Measurements from ENCODE around the gene KRCC1.
A peak's percentile ranks its signal among the peaks of the same experiment; 100 is the strongest.
"Not testable (repeated sequence)": the region's sequence is repeated elsewhere in the genome, so short reads cannot be mapped to it uniquely, and the experiment has no call there.

The KRCC1 gene

DNA sequence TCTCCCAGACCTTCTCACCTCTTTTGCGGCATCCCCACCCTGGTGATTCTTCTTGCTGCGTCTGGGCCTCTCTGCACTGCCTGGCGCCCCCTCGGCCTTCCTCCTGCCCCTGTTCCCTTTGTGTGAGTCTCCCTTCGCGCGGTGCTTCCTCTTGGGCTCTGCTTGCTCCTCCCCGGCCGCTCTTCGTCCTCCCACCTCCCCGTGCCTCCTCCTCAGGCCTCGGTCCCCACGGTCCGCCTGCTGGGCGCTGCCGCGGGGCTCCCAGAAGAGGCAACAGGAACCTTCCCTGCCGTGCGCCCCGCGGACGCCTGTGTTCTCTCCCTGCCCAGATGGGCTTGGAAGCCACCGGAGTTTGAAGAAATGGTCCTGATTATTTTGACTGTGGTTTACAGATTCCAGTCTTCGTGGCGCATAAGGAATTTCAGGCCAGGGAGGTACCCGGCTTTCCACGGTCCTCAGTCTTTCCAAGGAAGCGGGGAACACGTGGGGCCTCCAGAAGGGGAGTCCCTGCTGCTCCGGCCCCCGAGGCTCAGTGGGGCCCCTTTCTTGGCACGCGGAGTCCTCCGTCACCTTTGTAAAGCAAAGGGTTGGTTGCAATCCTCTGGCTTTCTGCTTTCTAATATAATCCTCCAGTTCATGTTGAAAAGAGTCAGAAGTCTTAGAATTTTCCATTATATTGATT lies 52.4 kb downstream of the KRCC1 start:
- H3F3A ChIP-seq (ENCODE audit: control insufficient read depth, insufficient read depth) = no peaks in the 10 kb centered on the region
- H3K79me2 ChIP-seq (ENCODE audit: control insufficient read depth, low read length) = peaks cover 10% of the 10 kb centered on the region
- no peaks in the 10 kb centered on the region for H3K9me3 ChIP-seq (ENCODE audit: control insufficient read depth, insufficient read depth, low read length)
- peak overlapping the region; percentile 82 for H3K4me2 ChIP-seq (ENCODE audit: low read length)
- peak overlapping the region; percentile 73 for H3K4me3 ChIP-seq (ENCODE audit: low read length)
- no peaks in the 10 kb centered on the region for H3K9me2 ChIP-seq (replicated peaks; ENCODE audit: control insufficient read depth, low read length)
- H3K27ac ChIP-seq (ENCODE audit: low read depth, low read length) = peak overlapping the region; percentile 75
- TF ChIP-seq EZH2phosphoT487 (IDR thresholded peaks at IDR 0.05; ENCODE audit: borderline replicate concordance, low read length) = no peak
- TF ChIP-seq, protein P1, sequence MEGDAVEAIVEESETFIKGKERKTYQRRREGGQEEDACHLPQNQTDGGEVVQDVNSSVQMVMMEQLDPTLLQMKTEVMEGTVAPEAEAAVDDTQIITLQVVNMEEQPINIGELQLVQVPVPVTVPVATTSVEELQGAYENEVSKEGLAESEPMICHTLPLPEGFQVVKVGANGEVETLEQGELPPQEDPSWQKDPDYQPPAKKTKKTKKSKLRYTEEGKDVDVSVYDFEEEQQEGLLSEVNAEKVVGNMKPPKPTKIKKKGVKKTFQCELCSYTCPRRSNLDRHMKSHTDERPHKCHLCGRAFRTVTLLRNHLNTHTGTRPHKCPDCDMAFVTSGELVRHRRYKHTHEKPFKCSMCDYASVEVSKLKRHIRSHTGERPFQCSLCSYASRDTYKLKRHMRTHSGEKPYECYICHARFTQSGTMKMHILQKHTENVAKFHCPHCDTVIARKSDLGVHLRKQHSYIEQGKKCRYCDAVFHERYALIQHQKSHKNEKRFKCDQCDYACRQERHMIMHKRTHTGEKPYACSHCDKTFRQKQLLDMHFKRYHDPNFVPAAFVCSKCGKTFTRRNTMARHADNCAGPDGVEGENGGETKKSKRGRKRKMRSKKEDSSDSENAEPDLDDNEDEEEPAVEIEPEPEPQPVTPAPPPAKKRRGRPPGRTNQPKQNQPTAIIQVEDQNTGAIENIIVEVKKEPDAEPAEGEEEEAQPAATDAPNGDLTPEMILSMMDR (IDR thresholded peaks at IDR 0.05; ENCODE audit: low read depth, low read length, poor library complexity, severe bottlenecking) = no peak
- peaks cover 51% of the 10 kb centered on the region for H3K4me1 ChIP-seq (ENCODE audit: control insufficient read depth, low read length)
- H3K36me3 ChIP-seq (ENCODE audit: control insufficient read depth, low read length) = no peaks in the 10 kb centered on the region
- no peaks in the 10 kb centered on the region for H3K27me3 ChIP-seq (ENCODE audit: control insufficient read depth, low read length)
- no peaks in the 10 kb centered on the region for H4K20me1 ChIP-seq (ENCODE audit: control insufficient read depth, insufficient read depth, low read depth, low read length)

DNA sequence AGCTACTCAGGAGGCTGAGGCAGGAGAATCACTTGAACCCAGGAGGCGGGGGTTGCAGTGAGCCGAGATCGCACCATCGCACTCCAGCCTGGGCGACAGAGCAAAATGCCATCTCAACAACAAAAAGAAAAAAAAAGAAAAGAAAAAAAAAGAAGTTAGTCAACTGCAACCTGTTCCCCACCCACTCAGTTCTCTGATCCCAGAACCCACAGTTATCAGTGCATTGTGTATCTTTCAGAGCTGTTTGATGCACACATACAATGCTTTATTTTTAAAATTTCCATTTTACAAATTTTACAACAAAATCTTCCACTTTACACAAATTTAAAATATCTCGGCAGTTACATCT lies 53.2 kb downstream of the KRCC1 start:
- Histone ChIP-seq H3K4me3 (ENCODE audit: low read length) (peak overlapping the region; percentile 73), H3K9me2 (replicated peaks; ENCODE audit: control insufficient read depth, low read length) (no peaks in the 10 kb centered on the region), H3F3A (ENCODE audit: control insufficient read depth, insufficient read depth) (no peaks in the 10 kb centered on the region), H3K36me3 (ENCODE audit: control insufficient read depth, low read length) (no peaks in the 10 kb centered on the region), H3K79me2 (ENCODE audit: control insufficient read depth, low read length) (peaks cover 10% of the 10 kb centered on the region), H3K4me2 (ENCODE audit: low read length) (peak overlapping the region; percentile 82), H3K4me1 (ENCODE audit: control insufficient read depth, low read length) (peaks cover 60% of the 10 kb centered on the region), H3K9me3 (ENCODE audit: control insufficient read depth, insufficient read depth, low read length) (no peaks in the 10 kb centered on the region), H3K27me3 (ENCODE audit: control insufficient read depth, low read length) (no peaks in the 10 kb centered on the region), H4K20me1 (ENCODE audit: control insufficient read depth, insufficient read depth, low read depth, low read length) (no peaks in the 10 kb centered on the region), H3K27ac (ENCODE audit: low read depth, low read length) (peak overlapping the region; percentile 75)
- TF ChIP-seq, protein P1 (IDR thresholded peaks at IDR 0.05; ENCODE audit: low read depth, low read length, poor library complexity, severe bottlenecking) = no peak
- no peak for TF ChIP-seq EZH2phosphoT487 (IDR thresholded peaks at IDR 0.05; ENCODE audit: borderline replicate concordance, low read length)

DNA sequence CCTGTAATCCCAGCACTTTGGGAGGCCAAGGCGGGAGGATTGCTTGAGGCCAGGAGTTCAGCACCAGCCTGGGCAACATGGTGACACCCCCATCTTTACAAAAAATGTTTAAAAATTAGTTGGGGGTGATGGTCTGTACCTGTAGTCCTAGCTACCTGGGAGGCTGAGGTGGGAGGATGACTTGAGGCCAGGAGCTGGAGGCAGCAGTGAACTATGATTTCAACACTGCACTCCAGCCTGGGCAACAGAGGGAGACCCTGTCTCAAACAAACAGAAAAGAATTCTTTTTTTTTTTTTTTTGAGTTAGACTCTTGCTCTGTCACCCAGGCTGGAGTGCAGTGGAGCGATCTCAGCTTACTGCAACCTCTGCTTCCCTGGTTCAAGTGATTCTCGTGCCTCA lies 55.1 kb downstream of the KRCC1 start:
- H3K4me2 ChIP-seq (ENCODE audit: low read length); H3K9me3 ChIP-seq (ENCODE audit: control insufficient read depth, insufficient read depth, low read length); H3K27me3 ChIP-seq (ENCODE audit: control insufficient read depth, low read length); H3K9me2 ChIP-seq (replicated peaks; ENCODE audit: control insufficient read depth, low read length); H3K4me3 ChIP-seq (ENCODE audit: low read length); H3K36me3 ChIP-seq (ENCODE audit: control insufficient read depth, low read length); H4K20me1 ChIP-seq (ENCODE audit: control insufficient read depth, insufficient read depth, low read depth, low read length); H3K27ac ChIP-seq (ENCODE audit: low read depth, low read length): not testable (repeated sequence)
- peaks cover 79% of the 10 kb centered on the region for H3K4me1 ChIP-seq (ENCODE audit: control insufficient read depth, low read length)
- H3K79me2 ChIP-seq (ENCODE audit: control insufficient read depth, low read length) = peaks cover 10% of the 10 kb centered on the region
- peaks cover 11% of the 10 kb centered on the region for H3F3A ChIP-seq (ENCODE audit: control insufficient read depth, insufficient read depth)

DNA sequence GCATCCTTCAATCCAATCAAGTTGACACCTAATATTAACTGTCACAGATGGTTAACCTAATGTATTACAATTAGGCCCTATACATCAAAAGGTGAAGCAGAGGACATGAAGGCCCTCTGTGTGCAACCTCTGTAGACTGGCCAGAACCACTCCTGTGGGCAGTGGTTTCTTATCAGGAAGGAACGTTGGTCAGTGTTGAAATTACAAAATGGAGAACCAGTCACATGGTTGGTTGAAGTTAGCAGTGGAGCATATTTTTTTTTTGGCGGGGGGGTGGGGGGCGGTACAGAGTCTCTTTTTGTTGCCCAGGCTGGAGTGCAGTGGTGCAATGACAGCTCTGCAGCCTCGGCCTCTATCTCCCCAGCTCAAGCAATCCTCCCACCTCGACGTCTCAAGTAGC lies 59.0 kb downstream of the KRCC1 start:
- peak overlapping the region; percentile 65 for H3K4me3 ChIP-seq (ENCODE audit: low read length)
- peaks cover 6% of the 10 kb centered on the region for H3K79me2 ChIP-seq (ENCODE audit: control insufficient read depth, low read length)
- peaks cover 20% of the 10 kb centered on the region for H3F3A ChIP-seq (ENCODE audit: control insufficient read depth, insufficient read depth)
- peaks cover 73% of the 10 kb centered on the region for H3K4me1 ChIP-seq (ENCODE audit: control insufficient read depth, low read length)
- peak overlapping the region; percentile 99 for H3K27ac ChIP-seq (ENCODE audit: low read depth, low read length)
- peak overlapping the region; percentile 72 for H3K4me2 ChIP-seq (ENCODE audit: low read length)
- no peaks in the 10 kb centered on the region for H3K36me3 ChIP-seq (ENCODE audit: control insufficient read depth, low read length)
- no peaks in the 10 kb centered on the region for H3K9me2 ChIP-seq (replicated peaks; ENCODE audit: control insufficient read depth, low read length)
- no peak for TF ChIP-seq EZH2phosphoT487 (IDR thresholded peaks at IDR 0.05; ENCODE audit: borderline replicate concordance, low read length)
- TF ChIP-seq, protein P1 (IDR thresholded peaks at IDR 0.05; ENCODE audit: low read depth, low read length, poor library complexity, severe bottlenecking) = no peak
- no peaks in the 10 kb centered on the region for H3K9me3 ChIP-seq (ENCODE audit: control insufficient read depth, insufficient read depth, low read length)
- no peaks in the 10 kb centered on the region for H4K20me1 ChIP-seq (ENCODE audit: control insufficient read depth, insufficient read depth, low read depth, low read length)
- H3K27me3 ChIP-seq (ENCODE audit: control insufficient read depth, low read length) = no peaks in the 10 kb centered on the region
